GM12801 (cell line): Measurements from ENCODE around the gene SPX.

Experiments
- CTCF ChIP-seq: IDR thresholded peaks from one replicate; pipeline ENCODE4 v1.5.1; 2011; ENCODE audit warnings: control low read depth; ENCODE audit not compliant: insufficient read length; ENCODE audit errors: extremely low read depth

Gene SPX

GRCh38 chr12:21566223-21566906 is 40.3 kb downstream of the SPX start:
- no peak for TF ChIP-seq CTCF

- TF ChIP-seq CTCF = no peak
Measured at GRCh38 chr12:21566907-21567394, 40.9 kb downstream of the SPX start.

- no peak for TF ChIP-seq CTCF
Measured at GRCh38 chr12:21568115-21568514, 42.0 kb downstream of the SPX start.

- no peak for TF ChIP-seq CTCF
Measured at GRCh38 chr12:21571046-21571445, 45.0 kb downstream of the SPX start.

DNA sequence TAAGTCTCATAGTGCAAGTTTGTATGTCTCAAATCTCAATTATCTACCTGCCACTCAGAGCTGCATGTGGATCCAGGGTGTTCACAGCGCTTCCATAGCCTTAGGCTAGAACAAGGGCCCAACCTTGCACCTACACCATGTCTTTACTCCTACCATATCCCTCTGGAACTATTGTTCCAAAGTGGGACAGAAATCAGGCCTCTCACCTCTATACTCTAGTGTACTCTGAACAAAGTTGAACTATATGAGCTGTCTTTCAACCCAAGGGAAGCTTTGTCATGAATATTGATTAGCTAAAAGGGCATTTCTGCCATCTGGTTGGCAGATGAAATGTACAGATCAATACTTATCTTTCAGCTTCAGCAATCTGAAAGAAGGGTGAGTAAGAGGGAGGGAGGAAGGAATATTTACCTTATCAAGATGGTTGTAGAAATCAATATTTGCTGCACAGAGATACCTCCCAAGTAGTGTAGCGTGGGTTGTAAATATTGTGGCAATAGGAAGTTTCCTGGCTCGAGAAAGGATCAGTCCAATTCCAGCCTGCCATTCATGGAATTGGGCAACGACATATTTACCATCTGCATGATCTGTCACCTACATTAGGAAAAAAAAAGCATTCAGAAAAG is 47.8 kb downstream of the SPX start:
- no peak for TF ChIP-seq CTCF

- no peak for TF ChIP-seq CTCF
Measured at GRCh38 chr12:21576431-21576830, 50.3 kb downstream of the SPX start.

DNA sequence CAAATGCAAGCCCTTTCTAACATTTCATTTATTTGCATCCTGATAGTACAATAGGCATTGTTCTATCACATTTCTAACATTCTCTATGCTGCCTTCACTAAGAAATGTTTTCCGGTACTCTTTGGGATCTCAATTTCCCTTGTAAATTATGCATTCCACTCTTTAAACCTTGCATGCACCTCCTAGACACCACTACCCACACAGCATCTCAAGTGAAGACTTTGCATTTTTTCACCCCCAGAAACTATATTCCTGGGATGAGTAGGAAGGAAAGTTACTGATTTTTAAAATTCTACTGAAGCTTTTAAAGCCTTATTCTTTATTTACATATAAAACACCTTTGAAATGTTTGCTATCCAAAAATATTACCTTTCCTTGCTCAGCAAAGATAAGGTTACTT is 51.4 kb downstream of the SPX start:
- TF ChIP-seq CTCF = no peak
